Loucy (cell line): Measurements from ENCODE around the gene NPBWR2.

Experiments used
- H2AFZ ChIP-seq: fragments of 200-600 bp; sonication (generic); 2 replicates; pipeline ENCODE4 v1.6.0; 2016; ENCODE audit warnings: antibody characterized with exemption, mild to moderate bottlenecking, low read length, moderate library complexity
- H3F3A ChIP-seq: fragments of 200-600 bp; 2 replicates; pipeline ENCODE4 v1.6.0; 2016; ENCODE audit warnings: antibody characterized with exemption, low read depth, mild to moderate bottlenecking
- H3K27me3 ChIP-seq: fragments of 200-600 bp; sonication (generic); 2 replicates; pipeline ENCODE4 v1.6.1; 2014; ENCODE audit warnings: low read length, mild to moderate bottlenecking; ENCODE audit not compliant: insufficient read depth, poor library complexity, severe bottlenecking
- H3K36me3 ChIP-seq: fragments of 200-600 bp; sonication (generic); 2 replicates; pipeline ENCODE4 v1.6.1; 2016; ENCODE audit warnings: low read length; ENCODE audit not compliant: insufficient read depth
- H3K4me1 ChIP-seq: fragments of 200-600 bp; sonication (generic); 2 replicates; pipeline ENCODE4 v1.5.1; 2014; ENCODE audit warnings: low read length, mild to moderate bottlenecking; ENCODE audit not compliant: insufficient read depth, poor library complexity, severe bottlenecking
- H3K4me2 ChIP-seq: fragments of 200-600 bp; sonication (generic); 2 replicates; pipeline ENCODE4 v1.6.0; 2014; ENCODE audit warnings: antibody characterized with exemption, low read length, low read depth, mild to moderate bottlenecking; ENCODE audit not compliant: poor library complexity, severe bottlenecking
- H3K4me3 ChIP-seq: fragments of 200-600 bp; sonication (generic); 2 replicates; pipeline ENCODE4 v1.5.1; 2014; ENCODE audit warnings: low read length, mild to moderate bottlenecking, mixed read lengths; ENCODE audit not compliant: poor library complexity, severe bottlenecking
- H3K79me2 ChIP-seq: fragments of 200-600 bp; sonication (generic); 2 replicates; pipeline ENCODE4 v1.6.1; 2014; ENCODE audit warnings: low read length; ENCODE audit not compliant: insufficient read depth
- H3K9ac ChIP-seq: fragments of 200-600 bp; sonication (generic); 2 replicates; pipeline ENCODE4 v1.6.0; 2014; ENCODE audit warnings: mild to moderate bottlenecking, low read depth, low read length, moderate library complexity; ENCODE audit not compliant: poor library complexity, severe bottlenecking
- H3K9me2 ChIP-seq: fragments of 200-600 bp; sonication (generic); replicated peaks from 2 replicates; pipeline ENCODE4 v1.6.1; 2016; ENCODE audit warnings: low read depth, low read length, mixed read lengths
- H3K9me3 ChIP-seq: fragments of 200-600 bp; sonication (generic); 2 replicates; pipeline ENCODE4 v1.6.1; 2014; ENCODE audit warnings: mild to moderate bottlenecking, antibody characterized with exemption, low read length, low read depth; ENCODE audit not compliant: insufficient read depth
- H4K20me1 ChIP-seq: fragments of 200-600 bp; sonication (generic); 2 replicates; pipeline ENCODE4 v1.6.0; 2014; ENCODE audit warnings: antibody characterized with exemption, low read length, mild to moderate bottlenecking; ENCODE audit not compliant: insufficient read depth, poor library complexity, severe bottlenecking
- EZH2phosphoT487 ChIP-seq: fragments of 200-600 bp; IDR thresholded peaks from 2 replicates; pipeline ENCODE4 v1.6.1; 2018; ENCODE audit warnings: antibody characterized with exemption, mild to moderate bottlenecking, moderate library complexity, borderline replicate concordance
- TF ChIP-seq, protein P1 (sequence below): fragments of 200-600 bp; sonication (generic); conservative IDR thresholded peaks from 2 replicates; pipeline ENCODE4 v1.5.1; 2014; ENCODE audit warnings: mild to moderate bottlenecking, antibody characterized with exemption, low read length

NPBWR2 gene

GRCh38 chr20:64058536-64058935, 48.8 kb downstream of the NPBWR2 start:
- no peaks in the 10 kb centered on the region for H3F3A ChIP-seq
- no peak overlapping the region for H2AFZ ChIP-seq
- no peaks in the 10 kb centered on the region for H3K36me3 ChIP-seq
- peaks cover 21% of the 10 kb centered on the region for H3K4me1 ChIP-seq
- no peaks in the 10 kb centered on the region for H4K20me1 ChIP-seq
- H3K79me2 ChIP-seq, result peaks cover 5% of the 10 kb centered on the region; the same call in 1 of the 2 replicates
- TF ChIP-seq EZH2phosphoT487, result no peak
- TF ChIP-seq, protein P1, sequence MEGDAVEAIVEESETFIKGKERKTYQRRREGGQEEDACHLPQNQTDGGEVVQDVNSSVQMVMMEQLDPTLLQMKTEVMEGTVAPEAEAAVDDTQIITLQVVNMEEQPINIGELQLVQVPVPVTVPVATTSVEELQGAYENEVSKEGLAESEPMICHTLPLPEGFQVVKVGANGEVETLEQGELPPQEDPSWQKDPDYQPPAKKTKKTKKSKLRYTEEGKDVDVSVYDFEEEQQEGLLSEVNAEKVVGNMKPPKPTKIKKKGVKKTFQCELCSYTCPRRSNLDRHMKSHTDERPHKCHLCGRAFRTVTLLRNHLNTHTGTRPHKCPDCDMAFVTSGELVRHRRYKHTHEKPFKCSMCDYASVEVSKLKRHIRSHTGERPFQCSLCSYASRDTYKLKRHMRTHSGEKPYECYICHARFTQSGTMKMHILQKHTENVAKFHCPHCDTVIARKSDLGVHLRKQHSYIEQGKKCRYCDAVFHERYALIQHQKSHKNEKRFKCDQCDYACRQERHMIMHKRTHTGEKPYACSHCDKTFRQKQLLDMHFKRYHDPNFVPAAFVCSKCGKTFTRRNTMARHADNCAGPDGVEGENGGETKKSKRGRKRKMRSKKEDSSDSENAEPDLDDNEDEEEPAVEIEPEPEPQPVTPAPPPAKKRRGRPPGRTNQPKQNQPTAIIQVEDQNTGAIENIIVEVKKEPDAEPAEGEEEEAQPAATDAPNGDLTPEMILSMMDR, result no peak
- no peaks in the 10 kb centered on the region for H3K9me3 ChIP-seq
- no peak overlapping the region for H3K4me3 ChIP-seq
- H3K27me3 ChIP-seq, result no peaks in the 10 kb centered on the region
- no peak overlapping the region for H3K9ac ChIP-seq
- no peak overlapping the region for H3K4me2 ChIP-seq
- H3K9me2 ChIP-seq, result no peaks in the 10 kb centered on the region

GRCh38 chr20:64057628-64058498, 49.5 kb downstream of the NPBWR2 start:
- no peak overlapping the region for H3K4me3 ChIP-seq
- no peak overlapping the region for H2AFZ ChIP-seq
- peaks cover 22% of the 10 kb centered on the region for H3K4me1 ChIP-seq
- H3K9me2 ChIP-seq, result no peaks in the 10 kb centered on the region
- H3K27me3 ChIP-seq, result no peaks in the 10 kb centered on the region
- TF ChIP-seq, protein P1, result peak; percentile 77
- no peak for TF ChIP-seq EZH2phosphoT487
- no peaks in the 10 kb centered on the region for H3K9me3 ChIP-seq
- H3K4me2 ChIP-seq, result no peak overlapping the region
- H3F3A ChIP-seq, result no peaks in the 10 kb centered on the region
- no peaks in the 10 kb centered on the region for H4K20me1 ChIP-seq
- no peak overlapping the region for H3K9ac ChIP-seq
- H3K79me2 ChIP-seq, result no peaks in the 10 kb centered on the region
- no peaks in the 10 kb centered on the region for H3K36me3 ChIP-seq

DNA sequence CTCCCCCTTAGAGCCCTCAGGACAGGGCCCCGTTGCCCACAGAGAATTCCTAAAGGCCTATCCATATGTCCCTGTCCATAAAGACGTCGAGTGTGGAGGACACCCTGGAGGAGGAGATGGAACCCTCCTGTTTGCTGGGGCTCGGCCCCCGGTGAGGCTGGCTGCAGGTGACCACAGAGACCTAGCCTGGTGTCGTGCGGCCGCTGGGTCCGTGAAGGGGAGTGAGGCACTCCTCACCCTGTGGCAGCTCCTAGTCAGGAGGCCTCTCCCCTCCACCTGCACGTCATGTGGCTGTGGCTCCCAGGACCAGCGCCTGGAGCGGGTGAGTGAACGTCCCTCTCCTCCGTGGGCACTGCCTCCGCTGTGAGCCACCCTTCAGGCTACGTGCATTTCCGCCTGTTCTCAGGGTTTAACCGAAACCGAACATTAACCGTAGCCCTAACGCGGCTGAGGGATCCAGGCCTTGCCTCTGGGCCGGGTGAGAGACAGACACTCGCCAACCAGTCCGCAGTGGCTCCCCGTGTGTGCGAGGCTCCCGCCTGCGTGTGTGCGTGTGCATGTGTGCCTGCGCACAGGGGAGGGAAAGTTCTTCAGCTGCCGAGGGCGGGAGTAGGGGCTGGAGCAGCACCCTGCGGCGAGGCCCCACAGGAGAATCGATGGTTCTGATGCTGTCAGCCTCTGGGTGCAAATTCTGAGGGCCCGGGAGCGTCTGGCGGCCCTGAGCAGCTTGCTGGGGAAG, 50.3 kb downstream of the NPBWR2 start:
- peaks cover 18% of the 10 kb centered on the region for H3K4me1 ChIP-seq
- no peak overlapping the region for H3K4me3 ChIP-seq
- TF ChIP-seq, protein P1, result no peak
- no peak for TF ChIP-seq EZH2phosphoT487
- H3F3A ChIP-seq, result no peaks in the 10 kb centered on the region
- no peaks in the 10 kb centered on the region for H3K9me3 ChIP-seq
- no peaks in the 10 kb centered on the region for H3K36me3 ChIP-seq
- no peaks in the 10 kb centered on the region for H4K20me1 ChIP-seq
- no peak overlapping the region for H2AFZ ChIP-seq
- H3K4me2 ChIP-seq, result no peak overlapping the region
- H3K79me2 ChIP-seq, result no peaks in the 10 kb centered on the region
- no peaks in the 10 kb centered on the region for H3K27me3 ChIP-seq
- H3K9ac ChIP-seq, result no peak overlapping the region
- no peaks in the 10 kb centered on the region for H3K9me2 ChIP-seq
